HepG2 (cell line): ENCODE data around the gene TBCE. TPM values are rescaled to one million over a fixed set of nuclear protein-coding genes. Genes with fewer than 3 reads are reported as not detected.

Experiments
- ATAC-seq: fragments of 200-7000 bp; cut with Tn5 transposase; 3 replicates; pipeline ENCODE4 v1.9.1; 2020; ENCODE audit warnings: mild to moderate bottlenecking, moderate library complexity
- BruUV-seq: library from RNA; stranded (reverse); fragments of 400-500 nt; replicated peaks from 2 replicates; lab custom pipeline; 2021; lab: Mats Ljungman, UMichigan
- CTCF ChIA-PET: fragments of 300-600 bp; formaldehyde crosslinking; extraction: SDS; loops from one replicate; lab custom pipeline; 2021; ENCODE audit warnings: low total read pairs, inconsistent platforms, low intra/inter-chr PET ratio; lab: Yijun Ruan, JAX
- POLR2A ChIA-PET: fragments of 350-600 bp; sonication (Branson Sonifier 250); formaldehyde crosslinking; loops from one replicate; lab custom pipeline; 2020; ENCODE audit warnings: antibody characterized with exemption, inconsistent platforms; lab: Yijun Ruan, JAX
- DNase-seq: peaks from one replicate; pipeline ENCODE4 v3.0.0-alpha.2; 2015; ENCODE audit warnings: low spot score
- FAIRE-seq: peaks from 3 replicates; lab custom pipeline; 2011; peaks lifted over from hg19 to GRCh38; lab: Jason Lieb, UNC
- H2AFZ ChIP-seq: one replicate; pipeline ENCODE4 v1.6.1; 2011; ENCODE audit warnings: low read length, inconsistent platforms
- H3K27ac ChIP-seq: fragments of 300-600 bp; 3 replicates; pipeline ENCODE4 v1.8.0; 2011; ENCODE audit warnings: mixed run types, mild to moderate bottlenecking, mixed read lengths, low read length, inconsistent platforms; ENCODE audit not compliant: insufficient read depth; ENCODE audit errors: extremely low read length
- H3K27me3 ChIP-seq, 2 experiments: fragments of 200-600 bp in 1 of 2; 2 replicates in 1 of 2; 3 replicates in 1 of 2; pipeline versions ENCODE4 v1.6.0 to v1.8.0; 2011; ENCODE audit warnings: low read length in 2 of 2, mild to moderate bottlenecking in 2 of 2, moderate library complexity in 2 of 2, inconsistent platforms in 1 of 2; ENCODE audit not compliant: insufficient read depth in 2 of 2, control insufficient read depth in 1 of 2
- H3K36me3 ChIP-seq, 2 experiments: fragments of 200-600 bp in 1 of 2; replicated peaks in 1 of 2; 2 replicates in 1 of 2; 3 replicates in 1 of 2; pipeline versions ENCODE4 v1.5.1 to v1.8.0; 2011; ENCODE audit warnings: low read length in 2 of 2, inconsistent platforms in 1 of 2; ENCODE audit not compliant: insufficient read depth in 2 of 2, control insufficient read depth in 1 of 2
- H3K4me1 ChIP-seq: 2 replicates; pipeline ENCODE4 v1.5.1; 2012; ENCODE audit warnings: low read length, inconsistent platforms; ENCODE audit not compliant: insufficient read depth
- H3K4me2 ChIP-seq: 2 replicates; pipeline ENCODE4 v1.6.0; 2011; ENCODE audit warnings: low read depth, low read length, inconsistent platforms
- H3K4me3 ChIP-seq, 3 experiments: fragments of 200-600 bp in 1 of 3; sonication (generic), shearing (Covaris generic) in 1 of 3; replicated peaks in 1 of 3; 2 replicates each; pipeline ENCODE4 v1.5.1; 2011 to 2016; ENCODE audit warnings: low read length in 3 of 3, inconsistent platforms in 2 of 3, low read depth in 2 of 3, mild to moderate bottlenecking in 2 of 3, control low read depth in 1 of 3, mixed read lengths in 1 of 3; ENCODE audit not compliant: insufficient read depth in 1 of 3
- H3K79me2 ChIP-seq: one replicate; pipeline ENCODE4 v1.6.1; 2011; ENCODE audit warnings: low read length, inconsistent platforms; ENCODE audit not compliant: insufficient read depth
- H3K9ac ChIP-seq: 2 replicates; pipeline ENCODE4 v1.6.0; 2011; ENCODE audit warnings: mild to moderate bottlenecking, low read depth, low read length, inconsistent platforms; ENCODE audit not compliant: insufficient read depth
- H3K9me3 ChIP-seq: 2 replicates; pipeline ENCODE4 v1.5.1; 2012; ENCODE audit warnings: mild to moderate bottlenecking, low read length
- H4K20me1 ChIP-seq: 2 replicates; pipeline ENCODE4 v1.6.0; 2011; ENCODE audit warnings: inconsistent platforms, mild to moderate bottlenecking, low read length, moderate library complexity; ENCODE audit not compliant: insufficient read depth
- BORCS8-MEF2B ChIP-seq: sonication (generic); formaldehyde crosslinking; IDR thresholded peaks from 2 replicates; pipeline ENCODE4 v1.8.0; 2022; ENCODE audit warnings: mild to moderate bottlenecking, missing genetic modification reagents
- CREBL2 ChIP-seq: sonication (generic); formaldehyde crosslinking; IDR thresholded peaks from 2 replicates; pipeline ENCODE4 v1.8.1; 2023; ENCODE audit warnings: missing genetic modification reagents, mild to moderate bottlenecking, borderline replicate concordance
- ELF3 ChIP-seq: IDR thresholded peaks from 2 replicates; pipeline ENCODE4 v1.6.1; 2016; ENCODE audit warnings: missing genetic modification reagents, missing compliant biosample characterization
- ETV6 ChIP-seq: sonication (generic); formaldehyde crosslinking; conservative IDR thresholded peaks from 2 replicates; pipeline ENCODE4 v1.4.0; 2020; ENCODE audit warnings: missing genetic modification reagents
- LRRFIP1 ChIP-seq: sonication (generic); formaldehyde crosslinking; conservative IDR thresholded peaks from 2 replicates; pipeline ENCODE4 v1.4.0; 2020; ENCODE audit warnings: missing genetic modification reagents
- NR2C2 ChIP-seq: sonication (generic); formaldehyde crosslinking; IDR thresholded peaks from 2 replicates; pipeline ENCODE4 v1.4.0; 2020; ENCODE audit warnings: missing genetic modification reagents, mild to moderate bottlenecking, moderate library complexity, borderline replicate concordance
- POLR2A ChIP-seq, 2 experiments: IDR thresholded peaks; 2 replicates each; pipeline ENCODE4 v1.6.1; 2011; ENCODE audit warnings: low read depth in 2 of 2, low read length in 2 of 2, mild to moderate bottlenecking in 1 of 2, moderate library complexity in 1 of 2; ENCODE audit not compliant: insufficient read depth in 1 of 2
- PRDM15 ChIP-seq: sonication (generic); formaldehyde crosslinking; IDR thresholded peaks from 2 replicates; pipeline ENCODE4 v1.4.0; 2020; ENCODE audit warnings: missing genetic modification reagents
- TIGD3 ChIP-seq: sonication (generic); formaldehyde crosslinking; IDR thresholded peaks from 2 replicates; pipeline ENCODE4 v1.5.1; 2020; ENCODE audit warnings: mild to moderate bottlenecking, missing genetic modification reagents, borderline replicate concordance
- TMF1 ChIP-seq: sonication (generic); formaldehyde crosslinking; IDR thresholded peaks from 2 replicates; pipeline ENCODE4 v1.8.1; 2022; ENCODE audit warnings: low read depth, missing genetic modification reagents
- ZNF18 ChIP-seq: sonication (generic); formaldehyde crosslinking; IDR thresholded peaks from 2 replicates; pipeline ENCODE4 v1.8.0; 2022; ENCODE audit warnings: mild to moderate bottlenecking, missing genetic modification reagents; ENCODE audit not compliant: insufficient replicate concordance
- ZNF329 ChIP-seq: sonication (generic); formaldehyde crosslinking; IDR thresholded peaks from 2 replicates; pipeline ENCODE4 v1.9.0; 2021; ENCODE audit warnings: low read depth, mild to moderate bottlenecking, missing genetic modification reagents
- ZNF510 ChIP-seq: sonication (generic); formaldehyde crosslinking; IDR thresholded peaks from 2 replicates; pipeline ENCODE4 v1.4.0; 2020; ENCODE audit warnings: low read depth, mild to moderate bottlenecking, missing genetic modification reagents
- WGBS: methylation state at CpG from one replicate; pipeline ENCODE4 v1.1.6; 2017; ENCODE audit warnings: low lambda C conversion rate; 5-methylcytosine and 5-hydroxymethylcytosine counted together
- in situ Hi-C: cut with HindIII; loops from 2 replicates; pipeline ENCODE4 v1.10.0; 2017; ENCODE audit warnings: low pct_unique_long_range_greater_than_20kb; ENCODE audit not compliant: extremely low pct_ligation_motif_present
- intact Hi-C: fragments of 100-400 bp; cut with micrococcal nuclease; formaldehyde crosslinking; loops from one replicate; pipeline ENCODE4 v1.10.0; 2022; ENCODE audit not compliant: unreplicated experiment
- polyA plus RNA-seq, 8 experiments: library from polyadenylated mRNA; depleted of rRNA in 3 of 8; stranded (reverse) in 7 of 8; unstranded in 1 of 8; fragments of >200 nt; fragmentation: Illumina TruSeq in 4 of 8; extraction: Trizol in 4 of 8; gene quantifications; 2 replicates each; pipeline versions ENCODE4 v1.2.1 to v1.2.3, GENCODE V29; 2011 to 2016; ENCODE audit warnings: low read depth in 4 of 8, missing spikeins in 1 of 8, mixed read lengths in 1 of 8; ENCODE audit not compliant: insufficient read depth in 1 of 8
- total RNA-seq, 5 experiments: library from RNA; depleted of rRNA; stranded (reverse); fragments of >200 nt; fragmentation: Illumina TruSeq; extraction: Trizol; gene quantifications; 2 replicates each; pipeline ENCODE4 v1.2.3, GENCODE V29; 2016; ENCODE audit warnings: low read depth in 1 of 5

TBCE gene
- total and polyA plus RNA-seq, 2 of the 13 experiments (the other 11 are each of a cell fraction or from before 2014, with no cell fraction given) = 25.6 to 31.1 TPM

- WGBS = 83% methylated on average over 6 of the region's 6 CpGs
- Histone ChIP-seq H3K36me3 (peaks cover 0 to 18% of the 10 kb centered on the region in 2 experiments; a peak in 3 of 5 replicates), H3K4me1 (no peaks in the 10 kb centered on the region), H3K4me3 (no peak overlapping the region), H3K9me3 (no peaks in the 10 kb centered on the region), H3K79me2 (no peaks in the 10 kb centered on the region), H2AFZ (no peak overlapping the region), H3K27me3 (no peaks in the 10 kb centered on the region), H3K27ac (no peak overlapping the region), H4K20me1 (no peaks in the 10 kb centered on the region), H3K9ac (no peak overlapping the region), H3K4me2 (no peak overlapping the region)
- ATAC-seq (no peak), FAIRE-seq (no peak), DNase-seq (no peak)
- intact Hi-C loops = no loop called here
- POLR2A ChIA-PET = no interaction called here
- in situ Hi-C loops = no loop called here
- CTCF ChIA-PET = no interaction called here
- BruUV-seq = no TSS peak
- no peak for TF ChIP-seq BORCS8-MEF2B
- TF ChIP-seq ETV6 (CRISPR knock-in tag) = no peak
- TF ChIP-seq TIGD3 (CRISPR knock-in tag) = no peak
- TF ChIP-seq POLR2A (IDR thresholded peaks at IDR 0.05; ENCODE audit: insufficient read depth in 1 of 2, low read depth in 2 of 2, low read length in 2 of 2) = no peak
- no peak for TF ChIP-seq ELF3 (CRISPR knock-in tag)
- no peak for TF ChIP-seq CREBL2 (CRISPR knock-in tag)
- TF ChIP-seq ZNF329 (CRISPR knock-in tag) = no peak
- TF ChIP-seq ZNF18 (CRISPR knock-in tag) = no peak
- TF ChIP-seq TMF1 (CRISPR knock-in tag) = no peak
- no peak for TF ChIP-seq NR2C2 (CRISPR knock-in tag)
- TF ChIP-seq PRDM15 = no peak
- no peak for TF ChIP-seq LRRFIP1 (CRISPR knock-in tag)
- TF ChIP-seq ZNF510 = no peak
Measured at GRCh38 chr1:235470741-235471439, 103.7 kb downstream of the TBCE start.
